Heart left ventricle (tissue), 13 donors: ENCODE measurements around the gene PDE1A.

ENCODE experiments used
- CTCF ChIP-seq, 12 donors: fragments of 200-600 bp; sonication (generic) in 4 of 12; IDR thresholded peaks; one replicate each; pipeline versions ENCODE4 v1.5.0 to v1.8.0; 2018 to 2022; ENCODE audit warnings: antibody characterized with exemption in 12 of 12, mild to moderate bottlenecking in 5 of 12
- POLR2A ChIP-seq, 2 donors: fragments of 450-650 bp; IDR thresholded peaks; one replicate each; pipeline ENCODE4 v1.6.1; 2017; ENCODE audit warnings: antibody characterized with exemption in 2 of 2, mild to moderate bottlenecking in 2 of 2, moderate library complexity in 2 of 2
- donor health status: ischemic (EF 13 %, LVEDD 7.1; RV severe dilation, severe dysfunction).
- donor health status: DM: no; HTN: yes; CAD: no.
- donor health status: DM: no; HTN: no; CAD: no.
- donor health status: ischemic (EF 25% LVEDD 6.9; RV normal size, moderate dysfunction).
- donor health status: ischemic (EF 25% LVEDD 5.7; RV mildly dilated, moderate dysfunction).
- donor health status: ischemic (EF 35%, LVEDD 5.7; RV mildly dilated, moderate dysfunction).
- donor health status: nonischemic (EF 11% LVEDD 7.7; RV severe dilation, severe dysfunction).
- donor health status: DM: yes; HTN: yes; CAD: no.
- donor health status: PGD.
- donor health status: ischemic (EF 29% LVEDD 5.4; RV normal size, mild dysfunction).
- donor health status: nonischemic (EF 23%, LVEDD 6.1; RV moderate dilation, normal function).

GRCh38 chr2:182358601-182359000 lies 68.2 kb downstream of the PDE1A start:
- TF ChIP-seq CTCF (IDR thresholded peaks at IDR 0.05), result no peak
- TF ChIP-seq POLR2A (IDR thresholded peaks at IDR 0.05), result no peak
